T-helper 17 cell (primary cell): ENCODE measurements around the gene PIN1. TPM values are rescaled to one million over a fixed set of nuclear protein-coding genes. Genes with fewer than 3 reads are reported as not detected.
"Not testable (repeated sequence)": the region's sequence is repeated elsewhere in the genome, so short reads cannot be mapped to it uniquely, and the experiment has no call there.

Experiments used
- ATAC-seq: fragments of 150-1000 bp; cut with Tn5 transposase; 2 replicates; pipeline ENCODE4 v1.10.0; 2021; ENCODE audit warnings: mild to moderate bottlenecking, moderate library complexity
- DNase-seq, 3 donors: peaks; one replicate each; pipeline versions ENCODE4 v3.0.0 to v3.0.0-alpha.2; 2020 to 2021
- H3K9me3 ChIP-seq: one replicate; pipeline ENCODE4 v1.7.0; 2013; ENCODE audit warnings: low read length, mild to moderate bottlenecking; ENCODE audit not compliant: control insufficient read depth, poor library complexity, severe bottlenecking
- H3K27ac Mint-ChIP-seq: one replicate; pipeline ENCODE4 v1.8.0; 2022; ENCODE audit warnings: mild to moderate bottlenecking, moderate library complexity, mixed read lengths
- H3K27me3 Mint-ChIP-seq: one replicate; pipeline ENCODE4 v1.8.0; 2022; ENCODE audit warnings: mixed read lengths
- H3K36me3 Mint-ChIP-seq: one replicate; pipeline ENCODE4 v1.8.0; 2022; ENCODE audit warnings: low read depth, mixed read lengths
- H3K4me1 Mint-ChIP-seq: one replicate; pipeline ENCODE4 v1.8.0; 2022; ENCODE audit warnings: mild to moderate bottlenecking, mixed read lengths
- H3K4me3 Mint-ChIP-seq: one replicate; pipeline ENCODE4 v1.8.0; 2022; ENCODE audit warnings: mild to moderate bottlenecking, moderate library complexity, mixed read lengths
- total RNA-seq, 4 donors: library from RNA in 2 of 4; stranded (reverse) in 2 of 4; gene quantifications; one replicate each; pipeline ENCODE4 v1.2.3 and lab custom pipeline; 2022 to 2026

The PIN1 gene
- total RNA-seq (10 to 100 TPM; 42.3 to 55.2 TPM), total RNA-seq (lab: John Stamatoyannopoulos, UW) (42.5 to 64.8 reads per million in 2 donors)

- no peaks in the 10 kb centered on the region for H3K9me3 ChIP-seq
- Mint-ChIP-seq H3K36me3 (no peaks in the 10 kb centered on the region), H3K4me1 (peaks cover 9% of the 10 kb centered on the region), H3K27ac (peak within 1 kb of the TSS; percentile 90), H3K27me3 (no peaks in the 10 kb centered on the region), H3K4me3 (peak within 1 kb of the TSS; percentile 90)
- peak; percentile 96 for ATAC-seq
- peak; percentile 98 to 99 (median 99) for DNase-seq
These were observed at the start of gene PIN1 for GRCh38 chr19:9834726-9835506. Gene PIN1, plus strand, starts transcription at chr19:9835318. Its CDS starts 27 bp downstream, at chr19:9835345.

GRCh38 chr19:9785367-9786331, 49.5 kb upstream of the PIN1 start:
- Mint-ChIP-seq H3K27ac (peak overlapping the region; percentile 94), H3K36me3 (no peaks in the 10 kb centered on the region), H3K27me3 (no peaks in the 10 kb centered on the region), H3K4me1 (peaks cover 9% of the 10 kb centered on the region), H3K4me3 (peak overlapping the region; percentile 92)
- peak; percentile 86 for ATAC-seq
- H3K9me3 ChIP-seq, result no peaks in the 10 kb centered on the region
- peak; percentile 86 to 95 (median 94) for DNase-seq

- H3K36me3 Mint-ChIP-seq, result no peaks in the 10 kb centered on the region
- H3K4me3 Mint-ChIP-seq, result peak overlapping the region; percentile 92
- H3K27me3 Mint-ChIP-seq, result no peaks in the 10 kb centered on the region
- no peak for ATAC-seq
- H3K9me3 ChIP-seq, result no peaks in the 10 kb centered on the region
- H3K4me1 Mint-ChIP-seq, result peaks cover 9% of the 10 kb centered on the region
- DNase-seq, result no peak
- H3K27ac Mint-ChIP-seq, result peak overlapping the region; percentile 94
These were observed 48.8 kb upstream of the PIN1 start for GRCh38 chr19:9786342-9786741.

GRCh38 chr19:9786819-9787218, 48.3 kb upstream of the PIN1 start:
- peak overlapping the region; percentile 92 for H3K4me3 Mint-ChIP-seq
- no peaks in the 10 kb centered on the region for H3K9me3 ChIP-seq
- H3K27ac Mint-ChIP-seq, result no peak overlapping the region
- no peak for DNase-seq
- no peak for ATAC-seq
- H3K4me1 Mint-ChIP-seq, result peaks cover 11% of the 10 kb centered on the region
- H3K36me3 Mint-ChIP-seq, result no peaks in the 10 kb centered on the region
- no peaks in the 10 kb centered on the region for H3K27me3 Mint-ChIP-seq

- H3K27me3 Mint-ChIP-seq, H3K9me3 ChIP-seq, ATAC-seq, H3K36me3 Mint-ChIP-seq, H3K4me3 Mint-ChIP-seq, H3K27ac Mint-ChIP-seq, DNase-seq: not testable (repeated sequence)
- peaks cover 11% of the 10 kb centered on the region for H3K4me1 Mint-ChIP-seq
These were observed 46.5 kb upstream of the PIN1 start for GRCh38 chr19:9788604-9789003.

GRCh38 chr19:9789066-9789465, 46.1 kb upstream of the PIN1 start:
- Mint-ChIP-seq H3K36me3 (no peaks in the 10 kb centered on the region), H3K4me1 (peaks cover 11% of the 10 kb centered on the region), H3K4me3 (no peak overlapping the region), H3K27ac (peak overlapping the region; percentile 86), H3K27me3 (no peaks in the 10 kb centered on the region)
- H3K9me3 ChIP-seq, result no peaks in the 10 kb centered on the region
- no peak for ATAC-seq
- DNase-seq, result no peak

GRCh38 chr19:9789579-9789978, 45.5 kb upstream of the PIN1 start:
- not testable (repeated sequence) for ATAC-seq, H3K36me3 Mint-ChIP-seq, H3K9me3 ChIP-seq, H3K4me3 Mint-ChIP-seq, H3K27me3 Mint-ChIP-seq, DNase-seq
- peaks cover 10% of the 10 kb centered on the region for H3K4me1 Mint-ChIP-seq
- H3K27ac Mint-ChIP-seq, result peak overlapping the region; percentile 86

- not testable (repeated sequence) for DNase-seq, H3K9me3 ChIP-seq, H3K27me3 Mint-ChIP-seq, H3K4me1 Mint-ChIP-seq, ATAC-seq, H3K36me3 Mint-ChIP-seq
- H3K4me3 Mint-ChIP-seq, result peak overlapping the region; percentile 92
- peak overlapping the region; percentile 86 for H3K27ac Mint-ChIP-seq
These were observed 44.1 kb upstream of the PIN1 start for GRCh38 chr19:9791073-9791367.

GRCh38 chr19:9791552-9792205, 43.4 kb upstream of the PIN1 start:
- peak overlapping the region; percentile 92 for H3K4me3 Mint-ChIP-seq
- H3K9me3 ChIP-seq, result no peaks in the 10 kb centered on the region
- no peaks in the 10 kb centered on the region for H3K36me3 Mint-ChIP-seq
- no peaks in the 10 kb centered on the region for H3K27me3 Mint-ChIP-seq
- peaks cover 10% of the 10 kb centered on the region for H3K4me1 Mint-ChIP-seq
- peak; percentile 85 to 95 (median 93) for DNase-seq
- peak; percentile 60 for ATAC-seq
- peak overlapping the region; percentile 86 for H3K27ac Mint-ChIP-seq

- Mint-ChIP-seq H3K36me3 (no peaks in the 10 kb centered on the region), H3K27ac (peak overlapping the region; percentile 86), H3K27me3 (no peaks in the 10 kb centered on the region), H3K4me1 (peaks cover 10% of the 10 kb centered on the region), H3K4me3 (peak overlapping the region; percentile 92)
- DNase-seq (peak; percentile 81 to 92 (median 91)), ATAC-seq (peak; percentile 58)
- no peaks in the 10 kb centered on the region for H3K9me3 ChIP-seq
These were observed 42.7 kb upstream of the PIN1 start for GRCh38 chr19:9792206-9793070.

- DNase-seq, result peak in 1 of 3 donors; percentile 39
- H3K27ac Mint-ChIP-seq, result peak overlapping the region; percentile 86
- H3K36me3 Mint-ChIP-seq, result no peaks in the 10 kb centered on the region
- H3K4me3 Mint-ChIP-seq, result peak overlapping the region; percentile 92
- peak; percentile 21 for ATAC-seq
- no peaks in the 10 kb centered on the region for H3K27me3 Mint-ChIP-seq
- H3K4me1 Mint-ChIP-seq, result peaks cover 12% of the 10 kb centered on the region
- no peaks in the 10 kb centered on the region for H3K9me3 ChIP-seq
These were observed 42.0 kb upstream of the PIN1 start for GRCh38 chr19:9793071-9793591.
